A549 (cell line): ENCODE results near the gene FBXW12. TPM values are rescaled to one million over a fixed set of nuclear protein-coding genes. Genes with fewer than 3 reads are reported as not detected.

Experiments used
- ATAC-seq, 2 experiments: fragments of 200-7000 bp in 1 of 2; fragments of >200 bp in 1 of 2; cut with Nextera tagmentation in 1 of 2; cut with Tn5 transposase in 1 of 2; 3 replicates each; pipeline versions ENCODE4 v1.8.0 to v1.9.1; 2018 to 2020; ENCODE audit warnings: mild to moderate bottlenecking in 1 of 2, moderate library complexity in 1 of 2
- CTCF ChIA-PET: fragments of 300-600 bp; sonication (Branson Sonifier 250); formaldehyde crosslinking; extraction: SDS; loops from one replicate; lab custom pipeline; 2021; ENCODE audit warnings: antibody characterized with exemption, inconsistent platforms; lab: Yijun Ruan, JAX
- POLR2A ChIA-PET: fragments of 350-600 bp; formaldehyde crosslinking; extraction: SDS; loops from one replicate; lab custom pipeline; 2021; ENCODE audit warnings: antibody characterized with exemption, inconsistent platforms; lab: Yijun Ruan, JAX
- DNase-seq, 2 experiments: peaks; one replicate each; pipeline versions ENCODE4 v3.0.0 to v3.0.0-alpha.2; 2011 to 2016; ENCODE audit warnings: low read depth in 1 of 2, low spot score in 1 of 2
- FAIRE-seq: peaks from 2 replicates; lab custom pipeline; 2011; peaks lifted over from hg19 to GRCh38; lab: Jason Lieb, UNC
- H3K27ac ChIP-seq, 2 experiments: fragments of >200 bp; sonication (Bioruptor Twin); formaldehyde crosslinking; 3 replicates each; pipeline ENCODE4 v1.5.1; 2016 to 2017
- H3K4me1 ChIP-seq: fragments of >200 bp; sonication (Bioruptor Twin); formaldehyde crosslinking; 3 replicates; pipeline ENCODE4 v1.6.1; 2016
- H3K4me2 ChIP-seq: fragments of >200 bp; sonication (Bioruptor Twin); formaldehyde crosslinking; 3 replicates; pipeline ENCODE4 v1.6.1; 2016
- H3K4me3 ChIP-seq: fragments of >200 bp; sonication (Bioruptor Twin); formaldehyde crosslinking; 3 replicates; pipeline ENCODE4 v1.5.1; 2016
- H3K9me3 ChIP-seq: fragments of >200 bp; sonication (Bioruptor Twin); formaldehyde crosslinking; 3 replicates; pipeline ENCODE4 v1.6.1; 2016
- EHMT2 ChIP-seq: fragments of 200-600 bp; sonication (generic); IDR thresholded peaks from 2 replicates; pipeline ENCODE4 v1.6.1; 2016; ENCODE audit warnings: antibody characterized with exemption, low read depth, mild to moderate bottlenecking, moderate library complexity
- FOSL2 ChIP-seq, 2 experiments: fragments of 450-650 bp in 1 of 2; fragments of >200 bp in 1 of 2; sonication (Bioruptor Twin) in 1 of 2; formaldehyde crosslinking; IDR thresholded peaks; 2 replicates each; pipeline versions ENCODE4 v1.5.0 to v1.6.1; 2016 to 2020; ENCODE audit warnings: mild to moderate bottlenecking in 1 of 2, moderate library complexity in 1 of 2
- JUN ChIP-seq, 2 experiments: fragments of >200 bp; sonication (Bioruptor Twin); formaldehyde crosslinking; IDR thresholded peaks; 2 replicates in 1 of 2; 3 replicates in 1 of 2; pipeline ENCODE4 v1.6.1; 2016 to 2017
- MAFK ChIP-seq: fragments of 450-650 bp; IDR thresholded peaks from 2 replicates; pipeline ENCODE4 v1.6.1; 2014; ENCODE audit not compliant: partially characterized antibody
- MAX ChIP-seq: IDR thresholded peaks from 2 replicates; pipeline ENCODE4 v1.6.1; 2012
- MAZ ChIP-seq: fragments of 150-350 bp; IDR thresholded peaks from 2 replicates; pipeline ENCODE4 v1.6.1; 2014; ENCODE audit warnings: antibody characterized with exemption, low read depth, low read length, borderline replicate concordance
- PBX3 ChIP-seq: IDR thresholded peaks from 2 replicates; pipeline ENCODE4 v1.6.1; 2012
- PHF8 ChIP-seq: fragments of 200-600 bp; sonication (generic); IDR thresholded peaks from 2 replicates; pipeline ENCODE4 v1.6.1; 2016; ENCODE audit warnings: low read depth, mild to moderate bottlenecking, antibody characterized with exemption, moderate library complexity, borderline replicate concordance
- POLR2A ChIP-seq: IDR thresholded peaks from 2 replicates; pipeline ENCODE4 v1.6.1; 2012; ENCODE audit warnings: mild to moderate bottlenecking, low read length
- POLR2AphosphoS2 ChIP-seq: conservative IDR thresholded peaks from 2 replicates; pipeline ENCODE4 v1.6.1; 2012; ENCODE audit warnings: low read length, improper control_type of control experiment, inconsistent platforms
- TP53 ChIP-seq: fragments of 250-450 bp; sonication (Bioruptor Pico); IDR thresholded peaks from 2 replicates; pipeline ENCODE4 v1.5.0; 2021; ENCODE audit warnings: mild to moderate bottlenecking, moderate library complexity
- ZFP36 ChIP-seq: fragments of 450-650 bp; IDR thresholded peaks from 2 replicates; pipeline ENCODE4 v1.6.1; 2014; ENCODE audit warnings: borderline replicate concordance; ENCODE audit not compliant: partially characterized antibody
- WGBS: methylation state at CpG from one replicate; pipeline ENCODE4 v1.1.6; 2017; ENCODE audit errors: missing lambda C conversion rate; 5-methylcytosine and 5-hydroxymethylcytosine counted together
- polyA plus RNA-seq, 4 experiments: library from polyadenylated mRNA; depleted of rRNA in 3 of 4; stranded (reverse); fragments of >200 nt; fragmentation: RNase III in 1 of 4; extraction: RNeasy Plus Mini Kit Qiagen cat#74134 plus additional on column Dnase treatment in 1 of 4; gene quantifications; 2 replicates in 3 of 4; 3 replicates in 1 of 4; pipeline ENCODE4 v1.2.3, GENCODE V29; 2011 to 2017

Gene FBXW12
- polyA plus RNA-seq, 2 of the 4 experiments (the other 2 are of a cell fraction), result not detected

- Histone ChIP-seq H3K4me2 (peak overlapping the region; percentile 79), H3K4me3 (peak overlapping the region; percentile 64), H3K4me1 (peaks cover 55% of the 10 kb centered on the region), H3K9me3 (no peaks in the 10 kb centered on the region), H3K27ac (peak overlapping the region; percentile 83 to 100)
- 40% methylated on average over 2 of the region's 7 CpGs for WGBS
- ATAC-seq (peak in 1 of 2 experiments; percentile 3; a peak in 2 of 6 replicates), DNase-seq (no peak), FAIRE-seq (no peak)
- TF ChIP-seq TP53 (no peak), MAFK (no peak), PHF8 (no peak), FOSL2 (IDR thresholded peaks at IDR 0.05) (no peak), FOSL2 (CRISPR knock-in tag; IDR thresholded peaks at IDR 0.05) (no peak), ZFP36 (no peak), MAZ (no peak), POLR2AphosphoS2 (no peak), MAX (no peak)
- CTCF ChIA-PET, result interaction anchor here (0.7 to 31.5 kb wide), 4 partner anchors 3 to 156 kb away, joined by 3 to 488 read pairs (median 246); partner anchors contain the start of gene PLXNB1
- POLR2A ChIA-PET, result interaction anchor here (1.0 to 1.9 kb wide), 2 partner anchors 11 to 28 kb away, joined by 3 to 8 read pairs; partner anchors contain the start of gene CCDC51
Measured at GRCh38 chr3:48428088-48428571, 56.1 kb downstream of the FBXW12 start.

- TF ChIP-seq TP53 (no peak), JUN (IDR thresholded peaks at IDR 0.05) (0 out of 5 replicates have a peak, but pooled peaks of 1 of the 2 experiments have one; percentile 18)
- TF ChIP-seq, all 56 proteins: peak for 1
- no peak for FAIRE-seq
- peak overlapping the region; percentile 64 for H3K4me3 ChIP-seq
- ATAC-seq, result peak; percentile 60 to 73
- ChIA-PET CTCF (interaction anchor here (0.7 to 31.5 kb wide), 4 partner anchors 3 to 157 kb away, joined by 3 to 488 read pairs (median 246); partner anchors contain the start of gene PLXNB1), POLR2A (interaction anchor here (1.0 to 1.9 kb wide), 2 partner anchors 11 to 28 kb away, joined by 3 to 8 read pairs; partner anchors contain the start of gene CCDC51)
- H3K9me3 ChIP-seq, result no peaks in the 10 kb centered on the region
- peak; percentile 28 to 80 for DNase-seq
- H3K4me2 ChIP-seq, result peak overlapping the region; percentile 79
- WGBS, result 7% methylated on average over 9 of the region's 60 CpGs
- peak overlapping the region; percentile 83 to 100 for H3K27ac ChIP-seq
- peaks cover 59% of the 10 kb centered on the region for H3K4me1 ChIP-seq
Measured at GRCh38 chr3:48428572-48429316, 56.7 kb downstream of the FBXW12 start.

GRCh38 chr3:48429317-48429959, 57.4 kb downstream of the FBXW12 start:
- ChIA-PET POLR2A (interaction anchor here (1.9 kb wide), 1 partner anchor 10 kb away, joined by 8 read pairs; the partner anchor contains the start of gene CCDC51), CTCF (interaction anchor here (13.6 to 31.5 kb wide), 2 partner anchors 2 to 16 kb away, joined by 488 read pairs; partner anchors contain the start of gene PLXNB1)
- H3K4me3 ChIP-seq, result peak overlapping the region; percentile 64
- H3K4me1 ChIP-seq, result peaks cover 66% of the 10 kb centered on the region
- TF ChIP-seq EHMT2 (no peak), POLR2A (peak; percentile 21; the same call in 1 of the 2 replicates), PHF8 (peak; percentile 29; the same call in 1 of the 2 replicates), PBX3 (no peak)
- TF ChIP-seq, all 56 proteins: peak for 2
- 2% methylated on average over 12 of the region's 86 CpGs for WGBS
- H3K9me3 ChIP-seq, result no peaks in the 10 kb centered on the region
- ATAC-seq (peak; percentile 34 to 61), DNase-seq (peak; percentile 28 to 42), FAIRE-seq (no peak)
- H3K27ac ChIP-seq, result peak overlapping the region; percentile 83 to 100
- peak overlapping the region; percentile 79 for H3K4me2 ChIP-seq
